GM12801 (cell line): ENCODE data around the gene SFPQ.

Experiments used
- TF ChIP-seq, protein P1 (sequence below): IDR thresholded peaks from one replicate; pipeline ENCODE4 v1.5.1; 2011; ENCODE audit warnings: control low read depth; ENCODE audit not compliant: insufficient read length; ENCODE audit errors: extremely low read depth

SFPQ gene

DNA sequence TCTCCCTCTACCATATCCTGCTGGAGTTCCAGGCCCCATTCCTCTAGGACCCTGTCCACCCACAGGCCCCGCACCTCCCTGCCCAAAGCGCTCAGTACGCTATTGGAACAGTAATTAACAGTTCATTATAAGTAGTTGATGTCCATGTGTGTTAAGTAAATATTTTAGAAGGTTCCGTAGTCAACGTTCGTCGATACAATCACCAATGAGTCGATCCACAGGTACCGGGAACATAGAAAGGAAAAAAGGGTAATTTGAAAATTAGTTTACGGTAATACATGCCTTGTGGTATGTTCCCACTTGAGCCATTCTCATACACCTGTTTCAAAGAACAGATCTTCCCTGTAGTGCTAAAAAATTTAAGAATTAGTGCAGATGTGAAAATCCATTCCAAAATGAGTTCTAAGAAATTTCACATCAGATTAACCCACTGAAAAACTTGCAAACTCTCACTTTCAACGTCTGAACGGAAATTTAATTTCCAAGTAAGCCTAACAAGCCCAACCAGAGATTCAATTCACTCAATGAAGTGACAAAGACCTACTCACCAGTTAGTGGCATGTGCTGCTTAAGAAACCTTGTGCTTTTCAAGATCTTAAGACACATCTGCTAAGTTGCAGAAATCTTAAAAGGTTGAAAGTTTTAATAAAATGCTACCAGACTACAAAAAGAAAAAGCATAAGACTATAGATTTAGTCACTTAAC is 8.3 kb downstream of the SFPQ start:
- TF ChIP-seq, protein P1, sequence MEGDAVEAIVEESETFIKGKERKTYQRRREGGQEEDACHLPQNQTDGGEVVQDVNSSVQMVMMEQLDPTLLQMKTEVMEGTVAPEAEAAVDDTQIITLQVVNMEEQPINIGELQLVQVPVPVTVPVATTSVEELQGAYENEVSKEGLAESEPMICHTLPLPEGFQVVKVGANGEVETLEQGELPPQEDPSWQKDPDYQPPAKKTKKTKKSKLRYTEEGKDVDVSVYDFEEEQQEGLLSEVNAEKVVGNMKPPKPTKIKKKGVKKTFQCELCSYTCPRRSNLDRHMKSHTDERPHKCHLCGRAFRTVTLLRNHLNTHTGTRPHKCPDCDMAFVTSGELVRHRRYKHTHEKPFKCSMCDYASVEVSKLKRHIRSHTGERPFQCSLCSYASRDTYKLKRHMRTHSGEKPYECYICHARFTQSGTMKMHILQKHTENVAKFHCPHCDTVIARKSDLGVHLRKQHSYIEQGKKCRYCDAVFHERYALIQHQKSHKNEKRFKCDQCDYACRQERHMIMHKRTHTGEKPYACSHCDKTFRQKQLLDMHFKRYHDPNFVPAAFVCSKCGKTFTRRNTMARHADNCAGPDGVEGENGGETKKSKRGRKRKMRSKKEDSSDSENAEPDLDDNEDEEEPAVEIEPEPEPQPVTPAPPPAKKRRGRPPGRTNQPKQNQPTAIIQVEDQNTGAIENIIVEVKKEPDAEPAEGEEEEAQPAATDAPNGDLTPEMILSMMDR = no peak

DNA sequence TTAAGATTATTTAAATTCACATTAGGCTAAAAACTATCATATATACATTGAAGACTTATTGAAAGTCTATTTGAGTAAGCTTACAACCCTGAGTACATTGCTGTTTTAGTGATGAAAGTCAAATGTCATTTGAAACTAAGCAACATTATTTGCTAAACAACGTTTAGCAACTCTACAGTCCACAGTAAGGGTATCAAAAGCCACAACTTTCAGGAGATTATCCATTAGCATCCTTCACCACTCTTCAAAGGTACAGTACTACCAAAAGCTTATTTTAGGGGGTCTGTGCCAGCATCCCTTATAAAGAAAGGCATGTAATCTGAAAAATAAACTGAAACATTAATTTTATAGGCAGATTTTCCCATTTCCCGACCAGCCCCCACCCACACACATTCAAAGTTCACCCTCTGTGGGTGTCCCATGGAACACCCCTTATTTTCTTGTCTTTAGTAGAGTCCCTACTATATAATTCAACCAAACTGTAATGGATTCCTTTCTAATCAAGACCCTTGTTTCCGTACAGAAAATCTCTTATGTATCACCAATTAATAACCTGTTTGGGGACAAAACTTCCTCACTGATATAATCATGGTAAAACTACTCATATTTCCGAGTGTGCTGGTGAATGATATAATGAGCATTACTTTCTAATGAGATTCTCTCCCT is 11.0 kb downstream of the SFPQ start:
- TF ChIP-seq, protein P1 = no peak

DNA sequence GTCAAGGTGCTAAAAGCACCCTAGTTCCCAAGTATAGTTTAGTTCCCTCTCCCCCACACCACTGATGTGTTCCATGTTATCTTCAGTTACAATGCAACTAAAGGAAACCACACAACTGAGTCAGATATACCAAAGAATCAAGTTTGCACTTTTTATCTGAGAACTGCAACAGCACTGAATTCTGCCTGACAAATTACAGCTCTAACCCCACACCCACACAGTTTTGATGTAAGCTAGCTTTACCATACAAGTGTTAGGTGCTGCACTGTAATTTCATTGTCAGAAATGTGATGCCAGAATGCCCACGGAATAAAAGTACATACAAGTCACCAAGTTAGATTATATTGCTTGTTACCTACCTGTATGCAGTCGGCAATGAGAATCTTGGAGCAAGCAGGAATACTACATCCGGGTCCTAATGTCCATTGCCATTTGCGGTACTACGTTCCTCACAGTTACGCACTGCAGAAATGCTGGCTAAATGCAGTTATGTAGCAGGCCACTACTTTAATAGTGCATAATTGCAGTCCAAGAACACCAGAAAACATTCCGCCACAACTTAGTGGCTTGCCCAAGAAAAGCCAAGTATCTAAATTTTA is 12.1 kb downstream of the SFPQ start:
- TF ChIP-seq, protein P1 = no peak

DNA sequence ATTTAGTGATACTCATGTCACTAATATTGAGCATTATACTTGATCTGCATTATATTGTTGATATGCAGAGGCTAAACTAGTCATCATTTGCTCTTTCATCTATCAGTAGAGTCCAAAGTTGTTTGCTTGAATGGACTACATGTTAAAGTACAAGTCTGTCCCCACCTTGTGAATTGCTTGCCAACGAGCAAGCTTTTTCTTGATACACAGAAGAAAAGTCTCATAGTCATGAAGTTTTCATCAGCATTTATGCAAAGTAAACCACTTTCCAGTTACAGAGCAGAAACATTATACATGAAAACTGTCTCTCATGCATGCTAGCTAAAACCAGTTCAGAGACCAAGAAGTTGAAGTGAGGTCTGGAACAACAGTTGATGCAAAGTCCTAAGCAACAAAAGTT is 13.0 kb downstream of the SFPQ start:
- TF ChIP-seq, protein P1 = no peak

DNA sequence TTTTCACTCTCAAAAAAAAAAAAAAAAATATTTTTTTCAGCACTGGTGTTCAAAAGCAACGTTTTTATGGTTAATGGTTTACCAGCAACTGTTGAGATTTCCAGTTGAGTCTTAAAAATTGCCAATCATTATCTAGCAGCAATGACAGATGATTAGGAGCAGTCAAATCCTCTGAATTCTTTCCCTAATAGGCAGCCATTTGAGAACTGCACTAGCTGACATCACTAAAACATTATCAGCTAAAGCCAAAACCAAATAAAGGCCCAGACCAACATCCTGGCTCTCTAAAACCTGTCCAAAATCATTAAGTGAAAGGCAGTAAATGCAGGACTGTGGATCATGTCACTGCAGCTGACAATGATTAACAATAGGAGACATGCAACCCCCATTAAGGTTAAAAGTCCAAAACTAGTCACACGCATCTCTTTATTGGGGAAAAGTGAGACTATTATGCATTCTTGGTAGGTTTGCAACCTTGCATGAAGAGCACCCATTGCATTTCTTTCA is 14.0 kb downstream of the SFPQ start:
- TF ChIP-seq, protein P1 = no peak

DNA sequence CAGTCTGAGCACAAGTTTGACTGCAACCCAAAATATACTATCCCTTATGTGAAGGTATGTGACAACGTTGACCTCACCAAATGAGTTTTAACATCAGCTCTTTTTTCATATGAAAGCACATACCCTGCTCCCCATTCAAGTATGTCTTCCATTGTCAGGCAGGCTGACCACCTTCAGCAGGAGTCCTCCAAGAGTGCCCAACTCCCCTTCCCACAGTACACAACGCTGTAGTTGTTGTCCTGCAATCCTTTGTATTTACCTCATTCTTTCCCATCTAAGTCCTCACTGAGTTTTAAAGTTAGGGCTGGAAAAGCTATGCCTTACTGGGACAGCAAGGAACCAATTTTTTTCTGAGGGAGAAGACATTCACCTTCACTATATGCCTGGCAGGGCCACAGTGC is 14.7 kb downstream of the SFPQ start:
- TF ChIP-seq, protein P1 = no peak

DNA sequence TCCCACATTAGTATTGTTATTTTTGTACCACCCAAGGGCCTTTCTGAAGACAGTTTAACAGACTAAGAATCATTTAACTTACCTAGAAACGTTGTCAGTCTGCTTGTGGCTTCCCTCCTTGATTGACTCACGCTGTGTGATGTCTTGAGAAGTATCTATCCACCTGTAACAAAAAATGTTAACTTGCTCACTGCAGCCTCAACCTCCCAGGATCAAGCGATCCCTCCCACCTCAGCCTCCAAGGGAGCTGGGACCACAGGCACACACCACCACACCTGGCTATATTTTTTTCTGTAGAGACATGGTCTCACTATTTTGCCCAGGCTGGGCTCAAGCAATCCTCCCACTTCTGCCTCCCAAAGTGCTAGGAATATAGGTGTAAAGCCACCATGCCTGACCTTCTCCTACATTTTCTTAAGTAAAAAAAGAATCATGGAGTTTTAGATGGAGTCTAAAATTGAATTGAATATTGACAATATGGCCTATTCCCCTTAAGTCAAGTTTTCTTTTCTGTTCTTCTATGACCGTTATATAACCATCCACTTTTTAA is 15.6 kb downstream of the SFPQ start:
- TF ChIP-seq, protein P1 = no peak
